ENCODE results near the gene COX4I1. TPM values are rescaled to one million over a fixed set of nuclear protein-coding genes. Genes with fewer than 3 reads are reported as not detected.

Gene COX4I1
- total RNA-seq, 4 donors from 2014 or later = 379 to 637 (median 462) TPM

GRCh38 chr16:85808926-85809325 is 9.4 kb downstream of the COX4I1 start:
- DNase-seq (ENCODE audit: low spot score) (no peak), ATAC-seq (ENCODE audit: low FRiP score) (no peak)
- TF ChIP-seq CTCF (IDR thresholded peaks at IDR 0.05) = no peak

- ATAC-seq (ENCODE audit: low FRiP score) = no peak
- no peak for TF ChIP-seq CTCF (IDR thresholded peaks at IDR 0.05)
- DNase-seq (ENCODE audit: low spot score) = no peak
Measured at GRCh38 chr16:85809645-85810044, 10.2 kb downstream of the COX4I1 start.

GRCh38 chr16:85810097-85810741 is 10.7 kb downstream of the COX4I1 start:
- DNase-seq (ENCODE audit: low spot score) (no peak), ATAC-seq (ENCODE audit: low FRiP score) (no peak)
- TF ChIP-seq CTCF (IDR thresholded peaks at IDR 0.05) = no peak

- ATAC-seq (ENCODE audit: low FRiP score) (no peak), DNase-seq (ENCODE audit: low spot score) (no peak)
- no peak for TF ChIP-seq CTCF (IDR thresholded peaks at IDR 0.05)
Measured at GRCh38 chr16:85810742-85811115, 11.2 kb downstream of the COX4I1 start.

GRCh38 chr16:85812031-85812807 is 12.7 kb downstream of the COX4I1 start:
- no peak for DNase-seq (ENCODE audit: low spot score)
- no peak for ATAC-seq (ENCODE audit: low FRiP score)
- no peak for TF ChIP-seq CTCF (IDR thresholded peaks at IDR 0.05)

GRCh38 chr16:85812811-85813700 is 13.6 kb downstream of the COX4I1 start:
- no peak for ATAC-seq (ENCODE audit: low FRiP score)
- no peak for TF ChIP-seq CTCF (IDR thresholded peaks at IDR 0.05)
- no peak for DNase-seq (ENCODE audit: low spot score)

Data from omental fat pad (tissue), 4 donors.